Tibial nerve (tissue), 4 donors: ENCODE data around the gene HOXB2.

ENCODE experiments used
- EP300 ChIP-seq, 2 donors: sonication (generic); formaldehyde crosslinking; IDR thresholded peaks; one replicate each; pipeline ENCODE4 v1.6.1; 2017; ENCODE audit warnings: antibody characterized with exemption in 2 of 2, mild to moderate bottlenecking in 1 of 2
- TF ChIP-seq, protein P1 (sequence below), 5 experiments: fragments of 200-600 bp in 3 of 5; fragments of 450-650 bp in 2 of 5; sonication (generic) in 3 of 5; IDR thresholded peaks; one replicate each; pipeline ENCODE4 v1.5.1; 2016 to 2019; ENCODE audit warnings: antibody characterized with exemption in 5 of 5, mild to moderate bottlenecking in 3 of 5, moderate library complexity in 2 of 5

DNA sequence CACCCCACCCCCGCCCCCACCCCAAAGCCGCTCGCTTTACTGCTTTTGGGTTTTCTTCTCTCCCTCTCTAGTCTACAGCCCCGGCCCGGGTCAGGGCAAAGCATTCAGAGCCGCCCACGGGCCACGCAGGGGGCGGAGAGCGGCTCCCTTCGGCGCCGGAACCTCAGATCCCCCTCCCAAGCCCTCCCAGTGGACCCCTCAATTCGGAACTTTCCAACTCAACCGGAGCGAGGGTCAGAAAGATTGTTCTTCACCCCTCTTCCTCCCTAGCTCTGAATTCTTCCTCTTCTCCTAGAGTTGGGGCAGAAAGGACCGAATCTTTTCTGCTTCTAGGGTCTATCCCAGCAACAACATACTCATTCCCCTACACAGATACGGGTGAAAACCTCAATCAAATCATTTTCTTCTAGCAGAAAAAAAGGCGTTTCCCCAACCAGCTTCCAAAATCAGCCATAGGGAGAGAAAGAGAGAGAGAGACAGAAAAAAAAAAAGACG is 1.0 kb downstream of the HOXB2 start:
- no peak for TF ChIP-seq EP300 (IDR thresholded peaks at IDR 0.05)
- TF ChIP-seq, protein P1, sequence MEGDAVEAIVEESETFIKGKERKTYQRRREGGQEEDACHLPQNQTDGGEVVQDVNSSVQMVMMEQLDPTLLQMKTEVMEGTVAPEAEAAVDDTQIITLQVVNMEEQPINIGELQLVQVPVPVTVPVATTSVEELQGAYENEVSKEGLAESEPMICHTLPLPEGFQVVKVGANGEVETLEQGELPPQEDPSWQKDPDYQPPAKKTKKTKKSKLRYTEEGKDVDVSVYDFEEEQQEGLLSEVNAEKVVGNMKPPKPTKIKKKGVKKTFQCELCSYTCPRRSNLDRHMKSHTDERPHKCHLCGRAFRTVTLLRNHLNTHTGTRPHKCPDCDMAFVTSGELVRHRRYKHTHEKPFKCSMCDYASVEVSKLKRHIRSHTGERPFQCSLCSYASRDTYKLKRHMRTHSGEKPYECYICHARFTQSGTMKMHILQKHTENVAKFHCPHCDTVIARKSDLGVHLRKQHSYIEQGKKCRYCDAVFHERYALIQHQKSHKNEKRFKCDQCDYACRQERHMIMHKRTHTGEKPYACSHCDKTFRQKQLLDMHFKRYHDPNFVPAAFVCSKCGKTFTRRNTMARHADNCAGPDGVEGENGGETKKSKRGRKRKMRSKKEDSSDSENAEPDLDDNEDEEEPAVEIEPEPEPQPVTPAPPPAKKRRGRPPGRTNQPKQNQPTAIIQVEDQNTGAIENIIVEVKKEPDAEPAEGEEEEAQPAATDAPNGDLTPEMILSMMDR (IDR thresholded peaks at IDR 0.05): no peak
